ENCODE measurements around the gene PROK1.
A peak's percentile ranks its signal among the peaks of the same experiment; 100 is the strongest.

The PROK1 gene

GRCh38 chr1:110490791-110491451 is 40.0 kb downstream of the PROK1 start:
- FAIRE-seq: no peak

GRCh38 chr1:110492573-110492972 is 41.6 kb downstream of the PROK1 start:
- FAIRE-seq: no peak

- no peak for FAIRE-seq
Observed at GRCh38 chr1:110493059-110493699, 42.2 kb downstream of the PROK1 start.

GRCh38 chr1:110494036-110494435 is 43.1 kb downstream of the PROK1 start:
- no peak for FAIRE-seq

GRCh38 chr1:110494522-110495406 is 43.8 kb downstream of the PROK1 start:
- no peak for FAIRE-seq

- FAIRE-seq: peak; percentile 88
Observed at GRCh38 chr1:110495926-110496600, 45.1 kb downstream of the PROK1 start.

GRCh38 chr1:110498270-110498669 is 47.3 kb downstream of the PROK1 start:
- FAIRE-seq: no peak

GRCh38 chr1:110501488-110502132 is 50.7 kb downstream of the PROK1 start:
- no peak for FAIRE-seq

- FAIRE-seq: no peak
Observed at GRCh38 chr1:110502402-110503151, 51.6 kb downstream of the PROK1 start.

- FAIRE-seq: no peak
Observed at GRCh38 chr1:110503471-110503870, 52.5 kb downstream of the PROK1 start.

- no peak for FAIRE-seq
Observed at GRCh38 chr1:110504226-110504625, 53.3 kb downstream of the PROK1 start.

- no peak for FAIRE-seq
Observed at GRCh38 chr1:110505596-110505995, 54.6 kb downstream of the PROK1 start.

GRCh38 chr1:110506541-110506940 is 55.6 kb downstream of the PROK1 start:
- no peak for FAIRE-seq

Measured in A204.1 (cell line).